Stimulated activated CD8-positive, alpha-beta memory T cell treated with anti-CD3 and anti-CD28 coated beads, Interleukin-2, amount 100 ng/mL, for 48 hours (primary cell): ENCODE measurements around the gene FBN2.

Source experiments
- DNase-seq, 2 donors: peaks; one replicate each; pipeline ENCODE4 v3.0.0-alpha.2; 2020; ENCODE audit warnings: low read depth in 2 of 2

Gene FBN2

GRCh38 chr5:128208436-128208835 lies 329.6 kb downstream of the FBN2 start:
- DNase-seq, result no peak
